Esophagus muscularis mucosa (tissue), 4 donors: ENCODE measurements around the gene USP2. TPM values are rescaled to one million over a fixed set of nuclear protein-coding genes. Genes with fewer than 3 reads are reported as not detected.

Source experiments
- DNase-seq: peaks from one replicate; pipeline ENCODE4 v3.0.0-alpha.2; 2017; ENCODE audit errors: extremely low spot score
- H3K27ac ChIP-seq, 4 donors: fragments of 200-600 bp; sonication (generic); replicated peaks in 1 of 4; 1 replicate in 3 of 4; 2 replicates in 1 of 4; pipeline ENCODE4 v1.5.1; 2016 to 2019; ENCODE audit warnings: mild to moderate bottlenecking in 1 of 4
- H3K27me3 ChIP-seq, 4 donors: fragments of 200-600 bp; sonication (generic); one replicate each; pipeline versions ENCODE4 v1.5.1 to v1.6.0; 2016 to 2019
- H3K36me3 ChIP-seq, 4 donors: fragments of 200-600 bp; sonication (generic); one replicate each; pipeline ENCODE4 v1.5.1; 2016 to 2019
- H3K4me1 ChIP-seq, 4 donors: fragments of 200-600 bp; sonication (generic); one replicate each; pipeline ENCODE4 v1.5.1; 2016 to 2019
- H3K4me3 ChIP-seq, 4 donors: fragments of 200-600 bp; sonication (generic); 1 replicate in 2 of 4; 2 replicates in 2 of 4; pipeline ENCODE4 v1.5.1; 2016 to 2019; ENCODE audit warnings: mild to moderate bottlenecking in 4 of 4, moderate library complexity in 1 of 4
- H3K9me3 ChIP-seq, 4 donors: fragments of 200-600 bp; sonication (generic); 1 replicate in 3 of 4; 2 replicates in 1 of 4; pipeline ENCODE4 v1.5.1; 2016 to 2019
- CTCF ChIP-seq, 3 experiments: fragments of 200-600 bp in 2 of 3; fragments of 450-650 bp in 1 of 3; sonication (generic) in 2 of 3; IDR thresholded peaks; one replicate each; pipeline ENCODE4 v1.5.1; 2017 to 2019; ENCODE audit warnings: antibody characterized with exemption in 3 of 3, mild to moderate bottlenecking in 2 of 3, moderate library complexity in 1 of 3
- EP300 ChIP-seq: sonication (generic); formaldehyde crosslinking; IDR thresholded peaks from one replicate; pipeline ENCODE4 v1.6.1; 2017; ENCODE audit warnings: antibody characterized with exemption
- POLR2A ChIP-seq: fragments of 450-650 bp; IDR thresholded peaks from one replicate; pipeline ENCODE4 v1.6.1; 2017; ENCODE audit warnings: antibody characterized with exemption, moderate library complexity, mild to moderate bottlenecking, low read depth
- POLR2AphosphoS5 ChIP-seq, 2 donors: sonication (generic); formaldehyde crosslinking; IDR thresholded peaks; one replicate each; pipeline ENCODE4 v1.6.1; 2017; ENCODE audit warnings: antibody characterized with exemption in 2 of 2
- WGBS: methylation state at CpG from one replicate; pipeline ENCODE4 v1.1.5; 2018; 5-methylcytosine and 5-hydroxymethylcytosine counted together
- intact Hi-C: fragments of 100-400 bp; cut with DNase I; formaldehyde crosslinking; loops from one replicate; pipeline ENCODE4 v1.15.1; 2023
- total RNA-seq, 4 donors: library from RNA; depleted of rRNA; stranded (reverse); fragments of >200 nt; gene quantifications; one replicate each; pipeline versions ENCODE4 v1.1.0 to v1.2.1, GENCODE V29; 2016

The USP2 gene
- total RNA-seq, 4 donors from 2014 or later, result 4.6 to 9.9 (median 6.1) TPM

GRCh38 chr11:119421351-119421750 is 39.9 kb upstream of the USP2 start:
- Histone ChIP-seq H3K27ac (peak overlapping the region in 1 of 4 donors; percentile 76), H3K4me1 (peaks cover 19 to 51% (median 40%) of the 10 kb centered on the region in 4 donors), H3K9me3 (no peaks in the 10 kb centered on the region), H3K36me3 (peaks cover 0 to 16% (median 0%) of the 10 kb centered on the region in 4 donors), H3K27me3 (peaks cover 0 to 29% (median 0%) of the 10 kb centered on the region in 4 donors), H3K4me3 (peak overlapping the region in 3 of 4 donors; percentile 57 to 60 (median 58))
- TF ChIP-seq CTCF (IDR thresholded peaks at IDR 0.05) (no peak), POLR2AphosphoS5 (IDR thresholded peaks at IDR 0.05) (no peak), POLR2A (no peak), EP300 (no peak)
- WGBS, result 42% methylated on average over 8 of the region's 8 CpGs
- intact Hi-C loops, result no loop called here
- DNase-seq, result no peak

GRCh38 chr11:119420631-119421030 is 39.1 kb upstream of the USP2 start:
- H3K4me1 ChIP-seq, result peaks cover 19 to 51% (median 40%) of the 10 kb centered on the region in 4 donors
- peak overlapping the region in 1 of 4 donors; percentile 7 for H3K27ac ChIP-seq
- peaks cover 0 to 16% (median 0%) of the 10 kb centered on the region in 4 donors for H3K36me3 ChIP-seq
- WGBS, result 92% methylated on average over 7 of the region's 8 CpGs
- H3K27me3 ChIP-seq, result peaks cover 0 to 29% (median 0%) of the 10 kb centered on the region in 4 donors
- H3K4me3 ChIP-seq, result no peak overlapping the region
- no peak for TF ChIP-seq CTCF (IDR thresholded peaks at IDR 0.05)
- TF ChIP-seq EP300, result no peak
- no peak for TF ChIP-seq POLR2A
- no peak for TF ChIP-seq POLR2AphosphoS5 (IDR thresholded peaks at IDR 0.05)
- intact Hi-C loops, result no loop called here
- no peaks in the 10 kb centered on the region for H3K9me3 ChIP-seq
- DNase-seq, result no peak

- WGBS, result 88% methylated on average over 12 of the region's 18 CpGs
- intact Hi-C loops, result loop anchor here (5.0 kb wide), 1 partner anchor 52 kb away; no protein-coding TSS in a partner anchor
- H3K9me3 ChIP-seq, result no peaks in the 10 kb centered on the region
- peaks cover 19 to 51% (median 40%) of the 10 kb centered on the region in 4 donors for H3K4me1 ChIP-seq
- peaks cover 0 to 29% (median 0%) of the 10 kb centered on the region in 4 donors for H3K27me3 ChIP-seq
- no peak for TF ChIP-seq CTCF (IDR thresholded peaks at IDR 0.05)
- no peak for TF ChIP-seq POLR2A
- no peak for TF ChIP-seq POLR2AphosphoS5 (IDR thresholded peaks at IDR 0.05)
- no peak for DNase-seq
- peak overlapping the region in 1 of 4 donors; percentile 7 for H3K27ac ChIP-seq
- no peak overlapping the region for H3K4me3 ChIP-seq
- H3K36me3 ChIP-seq, result peaks cover 0 to 16% (median 0%) of the 10 kb centered on the region in 4 donors
Observed at GRCh38 chr11:119419834-119420492, 38.5 kb upstream of the USP2 start.

GRCh38 chr11:119419246-119419645 is 37.8 kb upstream of the USP2 start:
- Histone ChIP-seq H3K4me1 (peaks cover 19 to 51% (median 40%) of the 10 kb centered on the region in 4 donors), H3K4me3 (no peak overlapping the region), H3K36me3 (peaks cover 0 to 16% (median 0%) of the 10 kb centered on the region in 4 donors), H3K27ac (no peak overlapping the region), H3K27me3 (peaks cover 0 to 29% (median 0%) of the 10 kb centered on the region in 4 donors), H3K9me3 (no peaks in the 10 kb centered on the region)
- 100% methylated on average over 4 of the region's 5 CpGs for WGBS
- intact Hi-C loops, result loop anchor here (5.0 kb wide), 1 partner anchor 53 kb away; no protein-coding TSS in a partner anchor
- DNase-seq, result no peak
- TF ChIP-seq POLR2AphosphoS5 (IDR thresholded peaks at IDR 0.05) (no peak), POLR2A (no peak), CTCF (IDR thresholded peaks at IDR 0.05) (no peak), EP300 (no peak)
